Liver (tissue), 9 donors: ENCODE data around the gene AP2A2. TPM values are rescaled to one million over a fixed set of nuclear protein-coding genes. Genes with fewer than 3 reads are reported as not detected.

ENCODE experiments used
- DNase-seq: peaks from one replicate; pipeline ENCODE4 v3.0.0-alpha.2; 2017; ENCODE audit warnings: low spot score
- H3K27ac ChIP-seq, 2 donors: one replicate each; pipeline ENCODE4 v1.7.0; 2013; ENCODE audit warnings: inconsistent platforms in 2 of 2, low read length in 2 of 2, control low read depth in 1 of 2, low read depth in 1 of 2, mild to moderate bottlenecking in 1 of 2
- H3K27me3 ChIP-seq, 4 donors: one replicate each; pipeline versions ENCODE4 v1.6.1 to v1.7.0; 2013; ENCODE audit warnings: low read length in 3 of 4, inconsistent platforms in 1 of 4, mild to moderate bottlenecking in 1 of 4, moderate library complexity in 1 of 4; ENCODE audit not compliant: control insufficient read depth in 4 of 4, insufficient read depth in 4 of 4
- H3K36me3 ChIP-seq, 4 donors: one replicate each; pipeline versions ENCODE4 v1.6.1 to v1.7.0; 2013; ENCODE audit warnings: low read length in 3 of 4, mild to moderate bottlenecking in 3 of 4, low read depth in 1 of 4, moderate library complexity in 1 of 4; ENCODE audit not compliant: control insufficient read depth in 4 of 4, insufficient read depth in 3 of 4
- H3K4me1 ChIP-seq, 4 donors: one replicate each; pipeline versions ENCODE4 v1.6.1 to v1.7.0; 2013; ENCODE audit warnings: low read length in 3 of 4, mild to moderate bottlenecking in 3 of 4, moderate library complexity in 1 of 4; ENCODE audit not compliant: control insufficient read depth in 4 of 4, insufficient read depth in 4 of 4
- H3K4me3 ChIP-seq, 3 donors: one replicate each; pipeline versions ENCODE4 v1.6.1 to v1.7.0; 2013; ENCODE audit warnings: low read length in 3 of 3, control low read depth in 1 of 3, low read depth in 1 of 3, mild to moderate bottlenecking in 1 of 3
- H3K9ac ChIP-seq, 2 donors: one replicate each; pipeline ENCODE4 v1.7.0; 2013; ENCODE audit warnings: low read length in 2 of 2, mild to moderate bottlenecking in 2 of 2, moderate library complexity in 2 of 2, control low read depth in 1 of 2, low read depth in 1 of 2
- H3K9me3 ChIP-seq, 4 donors: one replicate each; pipeline versions ENCODE4 v1.6.1 to v1.7.0; 2013; ENCODE audit warnings: low read length in 3 of 4; ENCODE audit not compliant: control insufficient read depth in 4 of 4
- EGR1 ChIP-seq, 2 donors: IDR thresholded peaks; 2 replicates each; pipeline ENCODE4 v1.6.1; 2016 to 2018; ENCODE audit warnings: antibody characterized with exemption in 2 of 2, low read depth in 2 of 2
- FOXA1 ChIP-seq: IDR thresholded peaks from 2 replicates; pipeline ENCODE4 v1.6.1; 2016; ENCODE audit warnings: antibody characterized with exemption
- FOXA2 ChIP-seq: IDR thresholded peaks from 2 replicates; pipeline ENCODE4 v1.6.1; 2016; ENCODE audit warnings: antibody characterized with exemption
- GABPA ChIP-seq, 2 donors: IDR thresholded peaks in 1 of 2; conservative IDR thresholded peaks in 1 of 2; 2 replicates each; pipeline ENCODE4 v1.6.1; 2016; ENCODE audit warnings: antibody characterized with exemption in 2 of 2, mild to moderate bottlenecking in 1 of 2, moderate library complexity in 1 of 2
- HNF4A ChIP-seq, 2 donors: conservative IDR thresholded peaks; 2 replicates each; pipeline ENCODE4 v1.6.1; 2016; ENCODE audit warnings: antibody characterized with exemption in 2 of 2, mild to moderate bottlenecking in 2 of 2
- HNF4G ChIP-seq: IDR thresholded peaks from 2 replicates; pipeline ENCODE4 v1.6.1; 2016; ENCODE audit warnings: antibody characterized with exemption
- JUND ChIP-seq, 2 donors: IDR thresholded peaks; 2 replicates each; pipeline ENCODE4 v1.6.1; 2016; ENCODE audit warnings: antibody characterized with exemption in 2 of 2
- NR2F2 ChIP-seq: IDR thresholded peaks from 2 replicates; pipeline ENCODE4 v1.6.1; 2016; ENCODE audit warnings: antibody characterized with exemption
- RAD21 ChIP-seq, 2 donors: IDR thresholded peaks; 2 replicates each; pipeline ENCODE4 v1.6.1; 2016; ENCODE audit warnings: antibody characterized with exemption in 2 of 2, mild to moderate bottlenecking in 2 of 2
- RXRA ChIP-seq, 2 donors: IDR thresholded peaks; 2 replicates each; pipeline ENCODE4 v1.6.1; 2017 to 2018; ENCODE audit warnings: antibody characterized with exemption in 2 of 2, mild to moderate bottlenecking in 1 of 2
- SP1 ChIP-seq: IDR thresholded peaks from 2 replicates; pipeline ENCODE4 v1.6.1; 2018; ENCODE audit warnings: antibody characterized with exemption, mild to moderate bottlenecking
- TAF1 ChIP-seq: conservative IDR thresholded peaks from 2 replicates; pipeline ENCODE4 v1.6.1; 2016; ENCODE audit warnings: antibody characterized with exemption, mild to moderate bottlenecking
- YY1 ChIP-seq: IDR thresholded peaks from 2 replicates; pipeline ENCODE4 v1.6.1; 2016; ENCODE audit warnings: antibody characterized with exemption, mild to moderate bottlenecking
- WGBS: extraction: QIAGEN DNeasy Blood & Tissue Kit; methylation state at CpG from one replicate; pipeline ENCODE4 v1.1.7; 2013; 5-methylcytosine and 5-hydroxymethylcytosine counted together
- polyA plus RNA-seq, 2 donors: library from polyadenylated mRNA; stranded (reverse) in 1 of 2; unstranded in 1 of 2; fragments of 200-250 nt in 1 of 2; fragments of >200 nt in 1 of 2; fragmentation: Nextera tagmentation in 1 of 2; extraction: Ambion mirVana in 1 of 2; gene quantifications; one replicate each; pipeline versions ENCODE4 v1.2.1 to v1.2.3, GENCODE V29; 2013 to 2015
- total RNA-seq, 2 donors: library from RNA; depleted of rRNA; stranded (reverse); fragments of >200 nt; gene quantifications; one replicate each; pipeline ENCODE4 v1.2.3, GENCODE V29; 2014
- TF ChIP-seq, protein P1 (sequence below): fragments of 150-350 bp; IDR thresholded peaks from 2 replicates; pipeline ENCODE4 v1.5.1; 2017; ENCODE audit warnings: improper control_type of control experiment, low read depth, low read length; ENCODE audit not compliant: missing input control
- TF ChIP-seq, protein P2 (sequence below): IDR thresholded peaks from 2 replicates; pipeline ENCODE4 v1.6.1; 2016; ENCODE audit warnings: antibody characterized with exemption
- TF ChIP-seq, protein P3 (sequence below): IDR thresholded peaks from 2 replicates; pipeline ENCODE4 v1.6.1; 2016; ENCODE audit warnings: antibody characterized with exemption
- TF ChIP-seq, protein P4 (sequence below): IDR thresholded peaks from 2 replicates; pipeline ENCODE4 v1.6.1; 2016; ENCODE audit warnings: antibody characterized with exemption
- TF ChIP-seq, protein P5 (sequence below): IDR thresholded peaks from 2 replicates; pipeline ENCODE4 v1.6.1; 2016; ENCODE audit warnings: antibody characterized with exemption, mild to moderate bottlenecking
- donor health status: healthy.
- donor health status: healthy.
- donor health status: healthy.
- donor health status: healthy.
- donor health status: healthy.

The AP2A2 gene
- total and polyA plus RNA-seq, 4 donors = 20.5 to 39.7 (median 23.8) TPM

DNA sequence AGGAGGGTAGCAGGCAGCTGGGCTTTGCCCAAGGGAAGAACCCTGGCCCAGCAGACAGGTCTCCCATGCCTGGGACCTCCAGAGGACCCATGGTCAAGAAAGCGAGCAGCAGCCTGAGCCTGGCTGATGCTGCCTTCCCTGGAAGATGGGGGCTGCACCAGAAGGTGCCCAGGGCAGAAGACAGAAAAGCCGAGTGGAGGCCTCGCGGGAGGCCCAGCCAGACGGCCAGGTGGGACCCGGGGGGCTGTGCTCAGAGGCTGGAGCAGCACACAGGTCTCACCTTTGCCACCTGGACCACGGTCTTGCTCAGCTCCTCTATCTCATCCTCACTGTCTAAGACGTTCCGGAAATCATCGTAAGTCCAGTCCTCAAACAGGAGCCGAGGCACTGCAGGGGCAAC lies 25.9 kb upstream of the AP2A2 start:
- peaks cover 27 to 66% (median 41%) of the 10 kb centered on the region in 4 donors for H3K36me3 ChIP-seq
- no peak for DNase-seq
- H3K9me3 ChIP-seq = no peaks in the 10 kb centered on the region
- TF ChIP-seq FOXA1 = no peak
- no peak for TF ChIP-seq GABPA (IDR thresholded peaks at IDR 0.05 in 1 of 2, conservative IDR thresholded peaks at IDR 0.05 in 1 of 2)
- TF ChIP-seq JUND (IDR thresholded peaks at IDR 0.05) = no peak
- TF ChIP-seq RAD21 (IDR thresholded peaks at IDR 0.05) = no peak
- TF ChIP-seq TAF1 = no peak
- TF ChIP-seq, protein P1, sequence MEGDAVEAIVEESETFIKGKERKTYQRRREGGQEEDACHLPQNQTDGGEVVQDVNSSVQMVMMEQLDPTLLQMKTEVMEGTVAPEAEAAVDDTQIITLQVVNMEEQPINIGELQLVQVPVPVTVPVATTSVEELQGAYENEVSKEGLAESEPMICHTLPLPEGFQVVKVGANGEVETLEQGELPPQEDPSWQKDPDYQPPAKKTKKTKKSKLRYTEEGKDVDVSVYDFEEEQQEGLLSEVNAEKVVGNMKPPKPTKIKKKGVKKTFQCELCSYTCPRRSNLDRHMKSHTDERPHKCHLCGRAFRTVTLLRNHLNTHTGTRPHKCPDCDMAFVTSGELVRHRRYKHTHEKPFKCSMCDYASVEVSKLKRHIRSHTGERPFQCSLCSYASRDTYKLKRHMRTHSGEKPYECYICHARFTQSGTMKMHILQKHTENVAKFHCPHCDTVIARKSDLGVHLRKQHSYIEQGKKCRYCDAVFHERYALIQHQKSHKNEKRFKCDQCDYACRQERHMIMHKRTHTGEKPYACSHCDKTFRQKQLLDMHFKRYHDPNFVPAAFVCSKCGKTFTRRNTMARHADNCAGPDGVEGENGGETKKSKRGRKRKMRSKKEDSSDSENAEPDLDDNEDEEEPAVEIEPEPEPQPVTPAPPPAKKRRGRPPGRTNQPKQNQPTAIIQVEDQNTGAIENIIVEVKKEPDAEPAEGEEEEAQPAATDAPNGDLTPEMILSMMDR = no peak
- TF ChIP-seq, protein P2, sequence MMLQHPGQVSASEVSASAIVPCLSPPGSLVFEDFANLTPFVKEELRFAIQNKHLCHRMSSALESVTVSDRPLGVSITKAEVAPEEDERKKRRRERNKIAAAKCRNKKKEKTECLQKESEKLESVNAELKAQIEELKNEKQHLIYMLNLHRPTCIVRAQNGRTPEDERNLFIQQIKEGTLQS = no peak
- TF ChIP-seq, protein P3, sequence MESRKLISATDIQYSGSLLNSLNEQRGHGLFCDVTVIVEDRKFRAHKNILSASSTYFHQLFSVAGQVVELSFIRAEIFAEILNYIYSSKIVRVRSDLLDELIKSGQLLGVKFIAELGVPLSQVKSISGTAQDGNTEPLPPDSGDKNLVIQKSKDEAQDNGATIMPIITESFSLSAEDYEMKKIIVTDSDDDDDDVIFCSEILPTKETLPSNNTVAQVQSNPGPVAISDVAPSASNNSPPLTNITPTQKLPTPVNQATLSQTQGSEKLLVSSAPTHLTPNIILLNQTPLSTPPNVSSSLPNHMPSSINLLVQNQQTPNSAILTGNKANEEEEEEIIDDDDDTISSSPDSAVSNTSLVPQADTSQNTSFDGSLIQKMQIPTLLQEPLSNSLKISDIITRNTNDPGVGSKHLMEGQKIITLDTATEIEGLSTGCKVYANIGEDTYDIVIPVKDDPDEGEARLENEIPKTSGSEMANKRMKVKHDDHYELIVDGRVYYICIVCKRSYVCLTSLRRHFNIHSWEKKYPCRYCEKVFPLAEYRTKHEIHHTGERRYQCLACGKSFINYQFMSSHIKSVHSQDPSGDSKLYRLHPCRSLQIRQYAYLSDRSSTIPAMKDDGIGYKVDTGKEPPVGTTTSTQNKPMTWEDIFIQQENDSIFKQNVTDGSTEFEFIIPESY = no peak
- TF ChIP-seq RXRA (IDR thresholded peaks at IDR 0.05) = no peak
- TF ChIP-seq EGR1 (IDR thresholded peaks at IDR 0.05; ENCODE audit: low read depth in 2 of 2) = no peak
- TF ChIP-seq, protein P4, sequence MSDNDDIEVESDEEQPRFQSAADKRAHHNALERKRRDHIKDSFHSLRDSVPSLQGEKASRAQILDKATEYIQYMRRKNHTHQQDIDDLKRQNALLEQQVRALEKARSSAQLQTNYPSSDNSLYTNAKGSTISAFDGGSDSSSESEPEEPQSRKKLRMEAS = no peak
- TF ChIP-seq HNF4G = no peak
- TF ChIP-seq HNF4A (conservative IDR thresholded peaks at IDR 0.05) = no peak
- no peak for TF ChIP-seq NR2F2
- TF ChIP-seq, protein P5, sequence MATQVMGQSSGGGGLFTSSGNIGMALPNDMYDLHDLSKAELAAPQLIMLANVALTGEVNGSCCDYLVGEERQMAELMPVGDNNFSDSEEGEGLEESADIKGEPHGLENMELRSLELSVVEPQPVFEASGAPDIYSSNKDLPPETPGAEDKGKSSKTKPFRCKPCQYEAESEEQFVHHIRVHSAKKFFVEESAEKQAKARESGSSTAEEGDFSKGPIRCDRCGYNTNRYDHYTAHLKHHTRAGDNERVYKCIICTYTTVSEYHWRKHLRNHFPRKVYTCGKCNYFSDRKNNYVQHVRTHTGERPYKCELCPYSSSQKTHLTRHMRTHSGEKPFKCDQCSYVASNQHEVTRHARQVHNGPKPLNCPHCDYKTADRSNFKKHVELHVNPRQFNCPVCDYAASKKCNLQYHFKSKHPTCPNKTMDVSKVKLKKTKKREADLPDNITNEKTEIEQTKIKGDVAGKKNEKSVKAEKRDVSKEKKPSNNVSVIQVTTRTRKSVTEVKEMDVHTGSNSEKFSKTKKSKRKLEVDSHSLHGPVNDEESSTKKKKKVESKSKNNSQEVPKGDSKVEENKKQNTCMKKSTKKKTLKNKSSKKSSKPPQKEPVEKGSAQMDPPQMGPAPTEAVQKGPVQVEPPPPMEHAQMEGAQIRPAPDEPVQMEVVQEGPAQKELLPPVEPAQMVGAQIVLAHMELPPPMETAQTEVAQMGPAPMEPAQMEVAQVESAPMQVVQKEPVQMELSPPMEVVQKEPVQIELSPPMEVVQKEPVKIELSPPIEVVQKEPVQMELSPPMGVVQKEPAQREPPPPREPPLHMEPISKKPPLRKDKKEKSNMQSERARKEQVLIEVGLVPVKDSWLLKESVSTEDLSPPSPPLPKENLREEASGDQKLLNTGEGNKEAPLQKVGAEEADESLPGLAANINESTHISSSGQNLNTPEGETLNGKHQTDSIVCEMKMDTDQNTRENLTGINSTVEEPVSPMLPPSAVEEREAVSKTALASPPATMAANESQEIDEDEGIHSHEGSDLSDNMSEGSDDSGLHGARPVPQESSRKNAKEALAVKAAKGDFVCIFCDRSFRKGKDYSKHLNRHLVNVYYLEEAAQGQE = no peak
- no peak for TF ChIP-seq YY1
- no peak for TF ChIP-seq FOXA2
- TF ChIP-seq SP1 = no peak
- no peak overlapping the region for H3K9ac ChIP-seq
- no peak overlapping the region for H3K4me3 ChIP-seq
- 95% methylated on average over 11 of the region's 11 CpGs for WGBS
- no peaks in the 10 kb centered on the region for H3K4me1 ChIP-seq
- no peak overlapping the region for H3K27ac ChIP-seq
- H3K27me3 ChIP-seq = no peaks in the 10 kb centered on the region
